MCF 10A (cell line): ENCODE data around the gene TP53AIP1. TPM values are rescaled to one million over a fixed set of nuclear protein-coding genes. Genes with fewer than 3 reads are reported as not detected.

Experiments used
- BruUV-seq: library from RNA; stranded (reverse); fragments of 400-500 nt; replicated peaks from 2 replicates; lab custom pipeline; 2021; lab: Mats Ljungman, UMichigan
- CTCF ChIA-PET: fragments of 300-600 bp; sonication (Branson Sonifier 250); formaldehyde crosslinking; extraction: SDS; loops from one replicate; lab custom pipeline; 2021; ENCODE audit warnings: antibody characterized with exemption, inconsistent platforms; lab: Yijun Ruan, JAX
- POLR2A ChIA-PET: fragments of 300-600, 350-650 bp; sonication (Branson Sonifier 250); formaldehyde crosslinking; extraction: SDS; loops from one replicate; lab custom pipeline; 2020; ENCODE audit warnings: antibody characterized with exemption, inconsistent platforms; lab: Yijun Ruan, JAX
- DNase-seq: peaks from one replicate; pipeline ENCODE4 v3.0.0-alpha.2; 2018; ENCODE audit not compliant: unreplicated experiment
- H3K27ac Mint-ChIP-seq: one replicate; pipeline ENCODE4 v1.8.0; 2022; ENCODE audit warnings: mild to moderate bottlenecking, low read depth, mixed read lengths; ENCODE audit not compliant: unreplicated experiment
- H3K27me3 Mint-ChIP-seq: one replicate; pipeline ENCODE4 v1.8.0; 2022; ENCODE audit warnings: mixed read lengths; ENCODE audit not compliant: insufficient read depth, unreplicated experiment
- H3K36me3 Mint-ChIP-seq: one replicate; pipeline ENCODE4 v1.8.0; 2022; ENCODE audit warnings: mild to moderate bottlenecking, moderate library complexity, mixed read lengths; ENCODE audit not compliant: insufficient read depth, unreplicated experiment
- H3K4me1 Mint-ChIP-seq: one replicate; pipeline ENCODE4 v1.8.0; 2022; ENCODE audit warnings: mixed read lengths; ENCODE audit not compliant: insufficient read depth, unreplicated experiment
- H3K4me3 Mint-ChIP-seq: one replicate; pipeline ENCODE4 v1.8.0; 2022; ENCODE audit warnings: mild to moderate bottlenecking, moderate library complexity, mixed read lengths; ENCODE audit not compliant: unreplicated experiment
- H3K9me3 Mint-ChIP-seq: one replicate; pipeline ENCODE4 v1.8.0; 2022; ENCODE audit warnings: mixed read lengths; ENCODE audit not compliant: unreplicated experiment
- intact Hi-C: fragments of 100-400 bp; cut with micrococcal nuclease; formaldehyde crosslinking; loops from 2 replicates; pipeline ENCODE4 v1.14.1; 2022
- total RNA-seq: library from RNA; stranded (reverse); gene quantifications from 2 replicates; pipeline ENCODE4 v1.2.3, GENCODE V29; 2022
- TF ChIP-seq, protein P1 (sequence below): fragments of 200-600 bp; IDR thresholded peaks from one replicate; pipeline ENCODE4 v1.8.0; 2022; ENCODE audit warnings: antibody characterized with exemption, mild to moderate bottlenecking; ENCODE audit not compliant: unreplicated experiment

The TP53AIP1 gene
- total RNA-seq, 1 experiment from 2014 or later, result 4.5 TPM

DNA sequence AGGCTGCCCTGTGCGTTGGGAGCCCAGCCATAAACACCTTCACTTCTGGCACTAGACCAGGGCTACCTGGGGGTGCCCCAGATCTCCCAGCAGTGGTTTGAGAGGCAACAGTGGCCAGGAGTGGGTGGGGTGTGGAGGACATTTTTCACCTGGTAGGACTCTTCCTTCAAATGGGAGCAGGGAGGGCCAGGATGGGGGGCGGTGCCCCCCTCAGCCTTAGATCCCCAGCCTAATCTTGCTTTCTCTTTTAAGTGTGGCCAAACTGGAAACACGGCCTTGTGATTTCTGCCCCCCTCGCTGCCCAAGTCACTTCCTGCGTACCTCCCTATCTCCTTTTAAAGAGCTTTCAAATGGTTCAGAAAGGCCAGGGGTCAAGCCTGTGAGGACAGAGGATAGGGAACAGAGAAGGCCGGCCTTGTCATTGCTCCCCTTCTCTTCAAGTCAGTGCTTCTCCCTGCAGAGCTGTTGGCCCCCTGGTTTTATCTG is 50.7 kb downstream of the TP53AIP1 start:
- intact Hi-C loops, result no loop called here
- TF ChIP-seq, protein P1, sequence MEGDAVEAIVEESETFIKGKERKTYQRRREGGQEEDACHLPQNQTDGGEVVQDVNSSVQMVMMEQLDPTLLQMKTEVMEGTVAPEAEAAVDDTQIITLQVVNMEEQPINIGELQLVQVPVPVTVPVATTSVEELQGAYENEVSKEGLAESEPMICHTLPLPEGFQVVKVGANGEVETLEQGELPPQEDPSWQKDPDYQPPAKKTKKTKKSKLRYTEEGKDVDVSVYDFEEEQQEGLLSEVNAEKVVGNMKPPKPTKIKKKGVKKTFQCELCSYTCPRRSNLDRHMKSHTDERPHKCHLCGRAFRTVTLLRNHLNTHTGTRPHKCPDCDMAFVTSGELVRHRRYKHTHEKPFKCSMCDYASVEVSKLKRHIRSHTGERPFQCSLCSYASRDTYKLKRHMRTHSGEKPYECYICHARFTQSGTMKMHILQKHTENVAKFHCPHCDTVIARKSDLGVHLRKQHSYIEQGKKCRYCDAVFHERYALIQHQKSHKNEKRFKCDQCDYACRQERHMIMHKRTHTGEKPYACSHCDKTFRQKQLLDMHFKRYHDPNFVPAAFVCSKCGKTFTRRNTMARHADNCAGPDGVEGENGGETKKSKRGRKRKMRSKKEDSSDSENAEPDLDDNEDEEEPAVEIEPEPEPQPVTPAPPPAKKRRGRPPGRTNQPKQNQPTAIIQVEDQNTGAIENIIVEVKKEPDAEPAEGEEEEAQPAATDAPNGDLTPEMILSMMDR, result no peak
- POLR2A ChIA-PET, result interaction anchor here (0.6 to 2.6 kb wide), 4 partner anchors 12 to 55 kb away, joined by 3 to 9 read pairs (median 5); no protein-coding TSS in a partner anchor
- no peak for DNase-seq
- Mint-ChIP-seq H3K27me3 (no peaks in the 10 kb centered on the region), H3K4me3 (no peak overlapping the region), H3K36me3 (no peaks in the 10 kb centered on the region), H3K27ac (no peak overlapping the region), H3K4me1 (peaks cover 10% of the 10 kb centered on the region), H3K9me3 (no peaks in the 10 kb centered on the region)
- CTCF ChIA-PET, result interaction anchor here (0.5 to 13.1 kb wide), 6 partner anchors 7 to 440 kb away, joined by 3 to 598 read pairs (median 6); partner anchors contain the start of gene TP53AIP1
- no TSS peak for BruUV-seq

DNA sequence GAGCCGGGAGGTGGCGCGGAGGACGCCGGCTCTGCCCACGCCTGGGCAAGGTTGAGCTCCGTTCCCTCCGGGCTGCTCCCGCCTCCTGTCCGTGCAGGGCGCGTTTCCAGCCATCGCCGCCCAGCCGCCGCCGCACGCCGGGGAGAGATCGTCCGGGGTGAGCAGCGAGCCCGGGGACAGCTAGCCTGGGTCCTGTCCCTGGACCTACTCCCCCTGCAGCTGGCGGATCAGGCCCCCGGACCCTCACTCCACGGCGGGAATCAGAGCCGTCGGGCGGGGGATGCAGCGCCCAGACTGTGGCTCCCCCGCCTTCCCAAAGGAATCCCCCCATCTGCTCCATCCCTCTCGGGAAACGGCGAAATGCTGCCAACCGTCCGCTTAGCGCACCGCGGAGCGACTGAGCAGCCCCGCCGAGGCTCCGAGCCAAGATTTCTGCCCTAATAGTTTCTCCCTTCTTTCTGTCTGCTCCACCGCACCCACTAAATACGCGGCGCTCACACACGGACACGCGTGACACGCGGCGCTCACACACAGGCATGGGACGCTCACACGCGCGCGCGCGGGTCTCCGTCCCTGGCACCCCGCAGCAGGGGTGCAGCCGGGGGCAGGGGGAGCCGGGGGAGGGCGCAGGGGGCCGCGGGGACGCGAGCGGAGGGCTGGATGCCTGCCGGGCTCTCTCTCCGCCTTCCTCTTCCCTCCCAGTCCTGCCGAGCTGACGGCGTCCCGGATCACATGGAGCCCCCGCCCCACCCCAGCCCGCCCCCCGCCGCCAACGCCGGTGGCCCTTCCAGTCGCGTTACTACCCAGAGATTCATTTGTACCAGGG is 51.9 kb downstream of the TP53AIP1 start, which contains the start of gene KCNJ5:
Gene KCNJ5 (plus strand): TSS at position 814 of the 826 bp plus-strand sequence. CDS start 19,918 bp downstream, outside the sequence.
- TF ChIP-seq, protein P1, result no peak
- Mint-ChIP-seq H3K27me3 (no peaks in the 10 kb centered on the region), H3K36me3 (no peaks in the 10 kb centered on the region), H3K27ac (no peak within 1 kb of the TSS), H3K4me3 (peak within 1 kb of the TSS; percentile 57), H3K4me1 (peaks cover 15% of the 10 kb centered on the region), H3K9me3 (no peaks in the 10 kb centered on the region)
- intact Hi-C loops, result no loop called here
- peak; percentile 47 for DNase-seq
- CTCF ChIA-PET, result interaction anchor here (0.5 to 13.1 kb wide), 6 partner anchors 12 to 1047 kb away, joined by 3 to 598 read pairs (median 4); partner anchors contain the start of gene TP53AIP1
- POLR2A ChIA-PET, result interaction anchor here (1.0 to 1.3 kb wide), 5 partner anchors 13 to 74 kb away, joined by 4 to 9 read pairs (median 4); no protein-coding TSS in a partner anchor
- no TSS peak for BruUV-seq

DNA sequence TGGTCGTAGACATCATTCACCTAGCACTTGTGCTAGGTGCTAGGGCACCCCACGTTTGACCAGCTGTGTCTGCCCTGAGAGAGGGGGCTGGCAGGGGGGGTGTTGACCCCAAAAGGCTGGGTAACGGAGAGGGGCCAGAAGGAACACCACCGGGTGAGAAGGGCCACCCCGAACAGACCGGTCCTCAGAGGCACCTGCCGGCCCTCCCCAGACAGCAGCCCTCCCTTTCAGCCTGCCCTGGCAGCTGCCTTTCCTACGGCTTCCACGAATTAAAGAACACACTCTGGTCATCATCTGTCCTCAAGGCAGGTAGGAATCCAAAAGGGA is 52.5 kb downstream of the TP53AIP1 start:
- no peak for DNase-seq
- POLR2A ChIA-PET, result interaction anchor here (1.0 to 1.3 kb wide), 5 partner anchors 13 to 74 kb away, joined by 4 to 9 read pairs (median 4); no protein-coding TSS in a partner anchor
- Mint-ChIP-seq H3K27me3 (no peaks in the 10 kb centered on the region), H3K27ac (no peak overlapping the region), H3K9me3 (no peaks in the 10 kb centered on the region), H3K36me3 (no peaks in the 10 kb centered on the region), H3K4me1 (peaks cover 15% of the 10 kb centered on the region), H3K4me3 (peak overlapping the region; percentile 57)
- no TSS peak for BruUV-seq
- CTCF ChIA-PET, result interaction anchor here (0.6 to 13.1 kb wide), 5 partner anchors 13 to 1047 kb away, joined by 3 to 598 read pairs (median 5); partner anchors contain the start of gene TP53AIP1
- intact Hi-C loops, result no loop called here
- TF ChIP-seq, protein P1, result no peak
